Tibial nerve (tissue), 4 donors: ENCODE measurements around the gene ADD3. TPM values are rescaled to one million over a fixed set of nuclear protein-coding genes. Genes with fewer than 3 reads are reported as not detected.
"Not testable (repeated sequence)": the region's sequence is repeated elsewhere in the genome, so short reads cannot be mapped to it uniquely, and the experiment has no call there.

Experiments used
- DNase-seq, 2 donors: peaks; one replicate each; pipeline ENCODE4 v3.0.0-alpha.2; 2019; ENCODE audit warnings: low spot score in 2 of 2
- H3K27ac ChIP-seq, 4 donors: fragments of 200-600 bp; sonication (generic) in 3 of 4; one replicate each; pipeline ENCODE4 v1.5.1; 2017 to 2019; ENCODE audit warnings: mild to moderate bottlenecking in 1 of 4
- H3K27me3 ChIP-seq, 2 donors: fragments of 200-600 bp; sonication (generic) in 1 of 2; one replicate each; pipeline versions ENCODE4 v1.5.1 to v1.6.0; 2017 to 2019
- H3K36me3 ChIP-seq, 3 donors: fragments of 200-600 bp; sonication (generic); one replicate each; pipeline ENCODE4 v1.5.1; 2018 to 2019
- H3K4me1 ChIP-seq, 4 donors: fragments of 200-600 bp; sonication (generic) in 3 of 4; one replicate each; pipeline ENCODE4 v1.5.1; 2017 to 2019
- H3K4me3 ChIP-seq, 4 donors: fragments of 200-600 bp; sonication (generic) in 3 of 4; one replicate each; pipeline ENCODE4 v1.5.1; 2017 to 2019; ENCODE audit warnings: mild to moderate bottlenecking in 1 of 4, moderate library complexity in 1 of 4
- H3K9me3 ChIP-seq, 4 donors: fragments of 200-600 bp; sonication (generic) in 3 of 4; one replicate each; pipeline ENCODE4 v1.5.1; 2017 to 2019
- EP300 ChIP-seq, 2 donors: sonication (generic); formaldehyde crosslinking; IDR thresholded peaks; one replicate each; pipeline ENCODE4 v1.6.1; 2017; ENCODE audit warnings: antibody characterized with exemption in 2 of 2, mild to moderate bottlenecking in 1 of 2
- POLR2A ChIP-seq, 2 donors: fragments of 450-650 bp; IDR thresholded peaks; one replicate each; pipeline ENCODE4 v1.6.1; 2017; ENCODE audit warnings: antibody characterized with exemption in 2 of 2, mild to moderate bottlenecking in 2 of 2, moderate library complexity in 2 of 2
- WGBS, 2 donors: methylation state at CpG; one replicate each; pipeline ENCODE4 v1.1.5; 2018; 5-methylcytosine and 5-hydroxymethylcytosine counted together
- total RNA-seq, 4 donors: library from RNA; depleted of rRNA; stranded (reverse); fragments of >200 nt; gene quantifications; one replicate each; pipeline ENCODE4 v1.1.0, GENCODE V29; 2016
- TF ChIP-seq, protein P1 (sequence below), 5 experiments: fragments of 200-600 bp in 3 of 5; fragments of 450-650 bp in 2 of 5; sonication (generic) in 3 of 5; IDR thresholded peaks; one replicate each; pipeline ENCODE4 v1.5.1; 2016 to 2019; ENCODE audit warnings: antibody characterized with exemption in 5 of 5, mild to moderate bottlenecking in 3 of 5, moderate library complexity in 2 of 5

ADD3 gene
- total RNA-seq, 4 donors from 2014 or later: 208 to 639 (median 443) TPM

DNA sequence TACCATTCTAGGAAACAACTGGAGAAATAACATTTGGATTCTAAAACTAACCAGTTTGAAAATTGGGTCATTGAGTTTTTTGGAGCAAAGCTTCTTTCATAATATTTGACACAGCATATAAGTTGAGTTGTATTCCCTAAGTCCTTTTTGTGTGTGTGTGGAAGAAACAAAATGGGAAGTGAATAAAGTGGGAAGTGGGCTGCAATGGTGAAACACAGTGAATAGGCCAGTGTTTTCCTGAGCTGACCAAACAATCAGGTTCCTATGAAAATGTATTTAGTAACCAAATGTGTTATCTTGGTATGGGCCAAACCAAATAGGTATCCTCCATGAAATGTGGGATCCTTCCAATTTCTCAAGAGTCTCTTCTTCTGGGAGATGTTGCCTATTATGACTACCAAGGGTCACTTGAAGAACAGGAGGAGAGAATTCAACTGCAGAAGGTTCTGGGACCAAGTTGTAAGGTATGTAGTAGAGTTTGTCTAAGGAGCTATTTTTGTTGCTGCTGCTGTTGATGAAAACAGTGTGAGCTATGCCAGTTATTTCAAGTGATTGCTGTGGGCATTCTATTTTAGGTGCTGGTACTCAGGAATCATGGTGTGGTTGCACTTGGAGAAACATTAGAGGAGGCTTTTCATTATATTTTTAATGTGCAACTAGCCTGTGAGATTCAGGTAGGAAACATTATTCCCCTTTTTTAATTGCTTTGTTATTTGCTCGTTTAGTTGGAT, 111.3 kb downstream of the ADD3 start:
- Histone ChIP-seq H3K9me3 (peaks cover 0 to 3% (median 0%) of the 10 kb centered on the region in 4 donors), H3K4me3 (no peak overlapping the region), H3K27ac (no peak overlapping the region), H3K4me1 (peaks cover 0 to 9% (median 0%) of the 10 kb centered on the region in 4 donors), H3K36me3 (peaks cover 2 to 94% (median 8%) of the 10 kb centered on the region in 3 donors), H3K27me3 (no peaks in the 10 kb centered on the region)
- TF ChIP-seq EP300 (IDR thresholded peaks at IDR 0.05): no peak
- no peak for TF ChIP-seq POLR2A (IDR thresholded peaks at IDR 0.05)
- TF ChIP-seq, protein P1, sequence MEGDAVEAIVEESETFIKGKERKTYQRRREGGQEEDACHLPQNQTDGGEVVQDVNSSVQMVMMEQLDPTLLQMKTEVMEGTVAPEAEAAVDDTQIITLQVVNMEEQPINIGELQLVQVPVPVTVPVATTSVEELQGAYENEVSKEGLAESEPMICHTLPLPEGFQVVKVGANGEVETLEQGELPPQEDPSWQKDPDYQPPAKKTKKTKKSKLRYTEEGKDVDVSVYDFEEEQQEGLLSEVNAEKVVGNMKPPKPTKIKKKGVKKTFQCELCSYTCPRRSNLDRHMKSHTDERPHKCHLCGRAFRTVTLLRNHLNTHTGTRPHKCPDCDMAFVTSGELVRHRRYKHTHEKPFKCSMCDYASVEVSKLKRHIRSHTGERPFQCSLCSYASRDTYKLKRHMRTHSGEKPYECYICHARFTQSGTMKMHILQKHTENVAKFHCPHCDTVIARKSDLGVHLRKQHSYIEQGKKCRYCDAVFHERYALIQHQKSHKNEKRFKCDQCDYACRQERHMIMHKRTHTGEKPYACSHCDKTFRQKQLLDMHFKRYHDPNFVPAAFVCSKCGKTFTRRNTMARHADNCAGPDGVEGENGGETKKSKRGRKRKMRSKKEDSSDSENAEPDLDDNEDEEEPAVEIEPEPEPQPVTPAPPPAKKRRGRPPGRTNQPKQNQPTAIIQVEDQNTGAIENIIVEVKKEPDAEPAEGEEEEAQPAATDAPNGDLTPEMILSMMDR (IDR thresholded peaks at IDR 0.05): no peak
- WGBS, 2 donors: 72 to 79% methylated on average over 1 of the region's 1 CpG
- DNase-seq: no peak

DNA sequence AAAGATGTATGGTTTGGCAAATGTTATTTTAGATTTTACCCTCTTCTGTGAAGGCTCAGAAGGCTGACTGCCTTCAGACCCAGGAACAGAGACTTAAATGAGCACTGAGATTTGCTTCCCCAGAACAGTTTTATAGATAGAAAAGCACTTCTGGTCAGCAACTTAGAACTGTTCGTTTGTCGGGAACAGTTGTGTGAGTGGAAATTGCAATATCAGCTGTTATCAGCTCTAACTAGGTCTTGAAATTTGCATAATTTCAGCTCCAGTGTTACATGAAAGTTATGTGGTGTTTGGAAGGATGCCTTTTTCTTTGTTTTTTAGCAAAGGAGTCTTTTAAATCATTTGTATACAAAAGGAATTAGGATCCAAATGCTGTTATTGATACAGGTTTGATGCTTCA, 115.8 kb downstream of the ADD3 start:
- Histone ChIP-seq H3K36me3 (peaks cover 0 to 78% (median 2%) of the 10 kb centered on the region in 3 donors), H3K27ac (no peak overlapping the region), H3K9me3 (peaks cover 0 to 3% (median 0%) of the 10 kb centered on the region in 4 donors), H3K4me1 (peaks cover 0 to 5% (median 0%) of the 10 kb centered on the region in 4 donors), H3K4me3 (no peak overlapping the region), H3K27me3 (no peaks in the 10 kb centered on the region)
- no peak for TF ChIP-seq EP300 (IDR thresholded peaks at IDR 0.05)
- TF ChIP-seq POLR2A (IDR thresholded peaks at IDR 0.05): no peak
- TF ChIP-seq, protein P1 (IDR thresholded peaks at IDR 0.05): no peak
- no peak for DNase-seq
- 86 to 93% methylated on average over 2 of the region's 2 CpGs for WGBS, 2 donors

DNA sequence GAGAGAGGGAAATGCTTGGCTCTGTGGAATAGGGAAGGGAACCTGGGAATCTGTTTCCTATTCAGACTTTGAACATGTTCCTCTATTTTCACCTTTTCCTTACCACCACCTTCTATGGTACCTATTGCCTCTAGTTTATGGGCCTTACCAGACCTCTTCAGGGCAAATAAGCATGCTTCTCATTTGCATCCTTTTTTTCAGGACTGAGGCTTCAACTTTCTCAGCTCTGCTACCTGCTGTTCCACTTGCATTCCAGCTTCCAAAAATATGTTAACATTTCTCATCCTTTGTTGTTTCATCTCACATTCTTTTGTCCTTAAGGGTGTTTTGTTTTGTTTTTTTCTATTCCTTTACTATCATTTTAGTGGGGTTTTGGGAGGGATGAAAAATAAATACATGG, 121.7 kb downstream of the ADD3 start:
- H3K36me3 ChIP-seq: peaks cover 5 to 78% (median 7%) of the 10 kb centered on the region in 3 donors
- TF ChIP-seq, protein P1 (IDR thresholded peaks at IDR 0.05): no peak
- no peak for TF ChIP-seq POLR2A (IDR thresholded peaks at IDR 0.05)
- no peak for TF ChIP-seq EP300 (IDR thresholded peaks at IDR 0.05)

DNA sequence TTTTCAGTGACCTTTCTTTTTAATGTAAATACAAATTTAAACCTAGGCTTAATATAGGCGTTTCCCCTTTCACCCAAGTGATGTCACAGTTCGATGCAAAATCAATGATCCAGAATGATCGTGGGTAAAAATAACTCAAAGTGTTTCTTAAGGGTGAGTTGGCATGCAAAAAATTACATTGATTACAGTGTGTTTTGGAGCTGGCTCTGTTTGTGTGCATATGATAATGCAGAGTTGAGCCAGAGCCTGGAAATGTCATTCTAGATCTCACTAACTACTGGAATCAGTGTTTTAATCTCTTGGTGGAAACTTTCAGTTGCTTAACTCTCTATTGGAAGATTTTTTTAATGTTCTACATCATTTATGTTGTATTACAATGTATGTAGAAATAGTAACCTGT, 127.1 kb downstream of the ADD3 start:
- Histone ChIP-seq H3K4me3 (no peak overlapping the region), H3K27ac (peak overlapping the region in 2 of 4 donors; percentile 49 to 64), H3K36me3 (peaks cover 5 to 48% (median 7%) of the 10 kb centered on the region in 3 donors), H3K9me3 (no peaks in the 10 kb centered on the region), H3K4me1 (peaks cover 0 to 34% (median 3%) of the 10 kb centered on the region in 4 donors), H3K27me3 (no peaks in the 10 kb centered on the region)
- WGBS, 2 donors: 47 to 57% methylated on average over 3 of the region's 3 CpGs
- TF ChIP-seq, protein P1 (IDR thresholded peaks at IDR 0.05): no peak
- TF ChIP-seq POLR2A (IDR thresholded peaks at IDR 0.05) (no peak), EP300 (IDR thresholded peaks at IDR 0.05) (no peak)
- DNase-seq: no peak

More for the DNA sequence above, 121.7 kb downstream of the ADD3 start:
- H3K4me3 ChIP-seq: no peak overlapping the region
- H3K27me3 ChIP-seq: no peaks in the 10 kb centered on the region
- no peak for DNase-seq
- H3K9me3 ChIP-seq: no peaks in the 10 kb centered on the region
- H3K4me1 ChIP-seq: peaks cover 0 to 3% (median 0%) of the 10 kb centered on the region in 4 donors
- H3K27ac ChIP-seq: no peak overlapping the region

DNA sequence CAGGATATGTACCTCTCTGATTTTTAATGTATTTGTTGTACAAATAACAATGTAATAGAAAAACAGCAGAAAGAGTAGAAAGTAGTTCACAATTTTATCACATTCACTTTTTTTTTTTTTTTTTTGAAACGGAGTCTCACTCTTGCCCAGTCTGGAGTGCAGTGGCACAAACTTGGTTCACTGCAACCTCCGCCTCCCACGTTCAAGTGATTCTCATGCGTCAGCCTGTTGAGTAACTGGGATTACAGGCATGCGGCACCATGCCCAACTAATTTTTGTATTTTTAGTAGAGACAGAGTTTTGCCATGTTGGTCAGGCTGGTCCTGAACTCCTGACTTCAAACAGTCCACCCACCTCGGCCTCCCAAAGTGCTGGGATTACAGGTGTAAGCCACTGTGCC, 128.1 kb downstream of the ADD3 start:
- not testable (repeated sequence) for H3K4me3 ChIP-seq, DNase-seq, H3K9me3 ChIP-seq, H3K27me3 ChIP-seq
- Histone ChIP-seq H3K27ac (peak overlapping the region in 2 of 4 donors; percentile 7 to 64), H3K36me3 (peaks cover 0 to 45% (median 0%) of the 10 kb centered on the region in 3 donors), H3K4me1 (peaks cover 0 to 34% (median 3%) of the 10 kb centered on the region in 4 donors)
- WGBS, 2 donors: 77 to 93% methylated on average over 6 of the region's 6 CpGs
